Smooth muscle cell (in vitro differentiated cells): Measurements from ENCODE around the gene TM9SF3. TPM values are rescaled to one million over a fixed set of nuclear protein-coding genes. Genes with fewer than 3 reads are reported as not detected.
"Not testable (repeated sequence)": the region's sequence is repeated elsewhere in the genome, so short reads cannot be mapped to it uniquely, and the experiment has no call there.

Experiments used
- DNase-seq: peaks from one replicate; lab custom pipeline; 2025; ENCODE audit not compliant: unreplicated experiment; lab: John Stamatoyannopoulos, UW
- H2AFZ ChIP-seq: fragments of 200-600 bp; sonication (generic); 2 replicates; pipeline ENCODE4 v1.6.0; 2016; ENCODE audit warnings: antibody characterized with exemption, low read depth, mild to moderate bottlenecking
- H3F3A ChIP-seq: fragments of 200-600 bp; sonication (generic); 2 replicates; pipeline ENCODE4 v1.6.0; 2017; ENCODE audit warnings: antibody characterized with exemption, low read depth
- H3K27ac ChIP-seq: fragments of 200-600 bp; sonication (generic); 2 replicates; pipeline ENCODE4 v1.5.1; 2016; ENCODE audit warnings: low read depth, mild to moderate bottlenecking
- H3K27me3 ChIP-seq: fragments of 200-600 bp; sonication (generic); 2 replicates; pipeline ENCODE4 v1.6.1; 2016; ENCODE audit warnings: low read depth, mild to moderate bottlenecking
- H3K36me3 ChIP-seq: fragments of 200-600 bp; sonication (generic); 2 replicates; pipeline ENCODE4 v1.5.1; 2016; ENCODE audit warnings: low read depth
- H3K4me1 ChIP-seq: fragments of 200-600 bp; sonication (generic); 2 replicates; pipeline ENCODE4 v1.5.1; 2016; ENCODE audit warnings: low read depth
- H3K4me2 ChIP-seq: fragments of 200-600 bp; sonication (generic); 2 replicates; pipeline ENCODE4 v1.6.0; 2016; ENCODE audit warnings: mild to moderate bottlenecking
- H3K4me3 ChIP-seq: fragments of 200-600 bp; sonication (generic); 2 replicates; pipeline ENCODE4 v1.5.1; 2016; ENCODE audit warnings: mild to moderate bottlenecking
- H3K79me2 ChIP-seq: fragments of 200-600 bp; sonication (generic); 2 replicates; pipeline ENCODE4 v1.6.0; 2016; ENCODE audit warnings: low read depth, mild to moderate bottlenecking
- H3K9ac ChIP-seq: fragments of 200-600 bp; sonication (generic); 2 replicates; pipeline ENCODE4 v1.6.0; 2016; ENCODE audit warnings: low read depth
- H3K9me3 ChIP-seq: fragments of 200-600 bp; sonication (generic); replicated peaks from 2 replicates; pipeline ENCODE4 v1.5.1; 2016; ENCODE audit warnings: low read depth
- H4K20me1 ChIP-seq: fragments of 200-600 bp; sonication (generic); 2 replicates; pipeline ENCODE4 v1.6.0; 2016; ENCODE audit warnings: low read depth
- CTCF ChIP-seq: fragments of 200-600 bp; sonication (generic); IDR thresholded peaks from 2 replicates; pipeline ENCODE4 v1.5.1; 2017; ENCODE audit warnings: borderline replicate concordance, mild to moderate bottlenecking, antibody characterized with exemption; ENCODE audit not compliant: insufficient read depth, poor library complexity, severe bottlenecking
- WGBS: methylation state at CpG from one replicate; pipeline ENCODE4 v1.1.7; 2016; ENCODE audit warnings: low lambda C conversion rate; 5-methylcytosine and 5-hydroxymethylcytosine counted together
- polyA plus RNA-seq: library from polyadenylated mRNA; unstranded; fragments of >200 nt; fragmentation: Nextera tagmentation; extraction: Ambion mirVana; gene quantifications from 2 replicates; pipeline ENCODE4 v1.2.1, GENCODE V29; 2016
- total RNA-seq: library from RNA; depleted of rRNA; stranded (reverse); fragments of >200 nt; gene quantifications from 2 replicates; pipeline ENCODE4 v1.2.3, GENCODE V29; 2014

The TM9SF3 gene
- total and polyA plus RNA-seq, 2 experiments from 2014 or later: 126 to 138 TPM

GRCh38 chr10:96577069-96577468, 9.7 kb downstream of the TM9SF3 start:
- Histone ChIP-seq H3F3A (peaks cover 2% of the 10 kb centered on the region), H3K79me2 (peaks cover 94% of the 10 kb centered on the region), H3K27ac (no peak overlapping the region), H2AFZ (no peak overlapping the region), H3K4me3 (no peak overlapping the region), H3K4me2 (no peak overlapping the region), H3K4me1 (peaks cover 23% of the 10 kb centered on the region), H4K20me1 (peaks cover 100% of the 10 kb centered on the region), H3K36me3 (peaks cover 11% of the 10 kb centered on the region), H3K9ac (no peak overlapping the region), H3K27me3 (no peaks in the 10 kb centered on the region), H3K9me3 (no peaks in the 10 kb centered on the region)
- no peak for DNase-seq
- WGBS: 96% methylated on average over 1 of the region's 1 CpG
- TF ChIP-seq CTCF: no peak

GRCh38 chr10:96576277-96576980, 10.4 kb downstream of the TM9SF3 start:
- DNase-seq: no peak
- H3K4me1 ChIP-seq: peaks cover 17% of the 10 kb centered on the region
- no peak overlapping the region for H2AFZ ChIP-seq
- H3K27me3 ChIP-seq: no peaks in the 10 kb centered on the region
- peaks cover 11% of the 10 kb centered on the region for H3K36me3 ChIP-seq
- peaks cover 2% of the 10 kb centered on the region for H3F3A ChIP-seq
- H3K4me3 ChIP-seq: no peak overlapping the region
- WGBS: 96% methylated on average over 1 of the region's 1 CpG
- no peak overlapping the region for H3K27ac ChIP-seq
- TF ChIP-seq CTCF: no peak
- no peak overlapping the region for H3K9ac ChIP-seq
- peaks cover 100% of the 10 kb centered on the region for H4K20me1 ChIP-seq
- H3K9me3 ChIP-seq: no peaks in the 10 kb centered on the region
- peaks cover 94% of the 10 kb centered on the region for H3K79me2 ChIP-seq
- H3K4me2 ChIP-seq: no peak overlapping the region

GRCh38 chr10:96574564-96574963, 12.2 kb downstream of the TM9SF3 start:
- WGBS: 97% methylated on average over 2 of the region's 2 CpGs
- H4K20me1 ChIP-seq: peaks cover 100% of the 10 kb centered on the region
- not testable (repeated sequence) for H3K27ac ChIP-seq

GRCh38 chr10:96573036-96573435, 13.8 kb downstream of the TM9SF3 start:
- no peaks in the 10 kb centered on the region for H3K4me1 ChIP-seq
- H3K4me2 ChIP-seq: no peak overlapping the region
- peaks cover 11% of the 10 kb centered on the region for H3K36me3 ChIP-seq
- H3K4me3 ChIP-seq: no peak overlapping the region
- DNase-seq: no peak
- WGBS: 98% methylated on average over 5 of the region's 5 CpGs
- peaks cover 99% of the 10 kb centered on the region for H3K79me2 ChIP-seq
- no peaks in the 10 kb centered on the region for H3K27me3 ChIP-seq
- H4K20me1 ChIP-seq: peaks cover 100% of the 10 kb centered on the region
- no peak for TF ChIP-seq CTCF
- no peaks in the 10 kb centered on the region for H3K9me3 ChIP-seq
- H3K9ac ChIP-seq: no peak overlapping the region
- peaks cover 6% of the 10 kb centered on the region for H3F3A ChIP-seq
- H3K27ac ChIP-seq: no peak overlapping the region
- H2AFZ ChIP-seq: no peak overlapping the region

More at GRCh38 chr10:96574564-96574963, 12.2 kb downstream of the TM9SF3 start:
- not testable (repeated sequence) for H3K4me3 ChIP-seq, H3K9ac ChIP-seq, H3K9me3 ChIP-seq, DNase-seq, H3K27me3 ChIP-seq, H3K4me2 ChIP-seq, H2AFZ ChIP-seq, H3F3A ChIP-seq
- peaks cover 11% of the 10 kb centered on the region for H3K36me3 ChIP-seq
- H3K4me1 ChIP-seq: peaks cover 12% of the 10 kb centered on the region
- peaks cover 99% of the 10 kb centered on the region for H3K79me2 ChIP-seq
